Measurements from ENCODE around the gene FBXO46. TPM values are rescaled to one million over a fixed set of nuclear protein-coding genes. Genes with fewer than 3 reads are reported as not detected.

FBXO46 gene
- total and polyA plus RNA-seq, 2 donors (not counting 1 experiment from before 2014, with no cell fraction given) = 19.9 to 44.5 TPM

DNA sequence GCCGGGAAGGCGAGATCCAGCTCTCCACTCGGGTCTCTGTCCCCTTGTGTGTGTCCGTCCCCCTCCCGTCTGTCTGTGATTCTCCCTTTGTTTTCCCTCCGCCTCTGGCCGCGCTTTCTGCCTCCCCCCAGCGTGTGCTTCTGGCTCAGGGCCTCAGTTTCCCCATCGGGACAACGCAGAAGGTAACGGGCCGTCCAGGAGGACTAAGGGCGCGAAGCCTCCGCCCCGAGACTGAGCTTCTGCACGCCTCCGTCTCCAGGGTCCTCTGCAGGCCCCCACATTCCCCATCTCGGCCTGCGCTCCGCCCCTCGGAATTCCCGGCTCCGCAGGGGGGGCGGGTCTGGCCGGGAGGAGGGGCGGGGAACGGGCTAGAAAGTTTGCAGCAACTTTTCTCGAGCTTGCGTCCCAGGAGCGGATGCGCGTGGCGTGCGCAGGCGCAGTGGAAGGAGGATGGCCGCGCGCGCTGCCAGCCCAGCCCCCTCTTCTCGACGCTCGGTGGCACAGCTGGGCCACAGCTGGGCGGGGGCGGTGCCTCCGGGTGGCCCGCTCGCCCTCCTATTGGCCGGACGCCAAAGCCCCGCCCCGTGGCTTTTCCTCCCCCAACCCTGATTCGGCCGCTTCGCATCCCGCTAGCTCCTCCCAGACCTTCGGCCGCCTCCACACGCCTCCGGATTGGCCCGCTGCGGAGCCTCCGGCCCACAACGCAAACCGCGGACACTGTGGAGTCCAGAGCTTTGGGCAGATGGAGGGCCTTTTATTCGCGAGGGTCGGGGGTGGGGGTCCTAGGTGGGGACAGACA, 38.5 kb upstream of the FBXO46 start, which contains the start of gene SIX5:
SIX5 (minus strand) TSS at position 269 of the 799 bp plus-strand sequence. CDS start 408 bp downstream, outside the sequence.
- H3K9me3 ChIP-seq (ENCODE audit: control extremely low read depth in 1 of 3, control insufficient read depth in 2 of 3, insufficient read depth in 1 of 3, low read length in 2 of 3) = peaks cover 0 to 3% (median 0%) of the 10 kb centered on the region in 3 donors
- H2AFZ ChIP-seq (ENCODE audit: insufficient read depth, low read depth, low read length, poor library complexity, severe bottlenecking) = peak within 1 kb of the TSS; percentile 93
- peak within 1 kb of the TSS; percentile 78 for H3K9ac ChIP-seq (ENCODE audit: low read length)
- intact Hi-C loops (cut with micrococcal nuclease) = loop anchor here (1.0 to 2.0 kb wide), 6 partner anchors 24 to 247 kb away; partner anchors contain the start of genes FBXO46 and IRF2BP1
- H4K20me1 ChIP-seq (ENCODE audit: control insufficient read depth, insufficient read depth, low read length, poor library complexity, severe bottlenecking) = no peaks in the 10 kb centered on the region
- H3K27me3 ChIP-seq (replicated peaks in 1 of 4; ENCODE audit: control extremely low read depth in 1 of 4, control insufficient read depth in 3 of 4, insufficient read depth in 4 of 4, low read length in 3 of 4) = peaks cover 0 to 36% (median 8%) of the 10 kb centered on the region in 4 experiments
- Mint-ChIP-seq H3K27me3 (peaks cover 7% of the 10 kb centered on the region), H3K4me1 (peaks cover 29% of the 10 kb centered on the region), H3K9me3 (ENCODE audit: insufficient read depth) (no peaks in the 10 kb centered on the region), H3K4me3 (peak within 1 kb of the TSS; percentile 90), H3K27ac (peak within 1 kb of the TSS; percentile 86)
- ChIA-PET POLR2A (interaction anchor here (0.5 to 3.9 kb wide), 16 partner anchors 10 to 247 kb away, joined by 3 to 23 read pairs (median 4); partner anchors contain the start of genes DMWD, FBXO46, IRF2BP1 and SYMPK), CTCF (interaction anchor here (0.8 to 8.3 kb wide), 20 partner anchors 10 to 495 kb away, joined by 3 to 302 read pairs (median 8); partner anchors contain the start of genes CCDC61, DMWD, FBXO46 and FOXA3)
- peak within 1 kb of the TSS; percentile 27 to 53 for H3K27ac ChIP-seq (ENCODE audit: low read length in 2 of 2)
- no peaks in the 10 kb centered on the region for H3K36me3 ChIP-seq (replicated peaks in 1 of 2; ENCODE audit: control extremely low read depth in 1 of 2, control insufficient read depth in 1 of 2, extremely low read depth in 1 of 2, insufficient read depth in 2 of 2, low read length in 1 of 2)
- H3K4me3 ChIP-seq (ENCODE audit: control extremely low read depth in 1 of 5, extremely low read depth in 1 of 5, insufficient read depth in 1 of 5, low read depth in 2 of 5, low read length in 4 of 5) = peak within 1 kb of the TSS; percentile 46 to 88 (median 81)
- under 1% methylated on average over 69 of the region's 70 CpGs for WGBS (ENCODE audit: insufficient coverage)
- H3K4me1 ChIP-seq (ENCODE audit: control insufficient read depth in 2 of 2, insufficient read depth in 2 of 2, low read length in 2 of 2) = peaks cover 12 to 32% of the 10 kb centered on the region in 2 donors
- peak; percentile 71 for ATAC-seq (ENCODE audit: low read depth)
- peak; percentile 97 for DNase-seq
- TF ChIP-seq EZH2 (IDR thresholded peaks at IDR 0.05; ENCODE audit: borderline replicate concordance, insufficient read depth, low read depth, low read length, poor library complexity, severe bottlenecking) = no peak
- TF ChIP-seq, protein P1, sequence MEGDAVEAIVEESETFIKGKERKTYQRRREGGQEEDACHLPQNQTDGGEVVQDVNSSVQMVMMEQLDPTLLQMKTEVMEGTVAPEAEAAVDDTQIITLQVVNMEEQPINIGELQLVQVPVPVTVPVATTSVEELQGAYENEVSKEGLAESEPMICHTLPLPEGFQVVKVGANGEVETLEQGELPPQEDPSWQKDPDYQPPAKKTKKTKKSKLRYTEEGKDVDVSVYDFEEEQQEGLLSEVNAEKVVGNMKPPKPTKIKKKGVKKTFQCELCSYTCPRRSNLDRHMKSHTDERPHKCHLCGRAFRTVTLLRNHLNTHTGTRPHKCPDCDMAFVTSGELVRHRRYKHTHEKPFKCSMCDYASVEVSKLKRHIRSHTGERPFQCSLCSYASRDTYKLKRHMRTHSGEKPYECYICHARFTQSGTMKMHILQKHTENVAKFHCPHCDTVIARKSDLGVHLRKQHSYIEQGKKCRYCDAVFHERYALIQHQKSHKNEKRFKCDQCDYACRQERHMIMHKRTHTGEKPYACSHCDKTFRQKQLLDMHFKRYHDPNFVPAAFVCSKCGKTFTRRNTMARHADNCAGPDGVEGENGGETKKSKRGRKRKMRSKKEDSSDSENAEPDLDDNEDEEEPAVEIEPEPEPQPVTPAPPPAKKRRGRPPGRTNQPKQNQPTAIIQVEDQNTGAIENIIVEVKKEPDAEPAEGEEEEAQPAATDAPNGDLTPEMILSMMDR (IDR thresholded peaks at IDR 0.05) = no peak
- H3K4me2 ChIP-seq (replicated peaks; ENCODE audit: low read depth, low read length, poor library complexity, severe bottlenecking) = peak within 1 kb of the TSS; percentile 96
- no peaks in the 10 kb centered on the region for H3K79me2 ChIP-seq (ENCODE audit: control insufficient read depth, insufficient read depth, low read length)
